Keratinocyte (primary cell): ENCODE measurements around the gene SIRPG. TPM values are rescaled to one million over a fixed set of nuclear protein-coding genes. Genes with fewer than 3 reads are reported as not detected.

Experiments used
- DNase-seq: peaks from one replicate; pipeline ENCODE4 v3.0.0-alpha.2; 2011; ENCODE audit warnings: low read depth, missing footprints, low spot score
- FAIRE-seq: peaks from 2 replicates; lab custom pipeline; 2011; peaks lifted over from hg19 to GRCh38; lab: Jason Lieb, UNC
- H2AFZ ChIP-seq: 2 replicates; pipeline ENCODE4 v1.6.0; 2012; ENCODE audit warnings: low read length, control low read depth, inconsistent platforms; ENCODE audit not compliant: control insufficient read depth
- H3K27ac ChIP-seq: 2 replicates; pipeline ENCODE4 v1.5.1; 2011; ENCODE audit warnings: low read length; ENCODE audit not compliant: control insufficient read depth, insufficient read depth
- H3K27me3 ChIP-seq: 3 replicates; pipeline ENCODE4 v1.6.0; 2011; ENCODE audit warnings: low read length; ENCODE audit not compliant: control insufficient read depth, insufficient read depth; ENCODE audit errors: extremely low read depth
- H3K36me3 ChIP-seq, 2 experiments: 2 replicates in 1 of 2; 3 replicates in 1 of 2; pipeline ENCODE4 v1.5.1; 2011; ENCODE audit warnings: low read length in 2 of 2, mild to moderate bottlenecking in 1 of 2; ENCODE audit not compliant: control insufficient read depth in 2 of 2, insufficient read depth in 2 of 2; ENCODE audit errors: extremely low read depth in 1 of 2
- H3K4me1 ChIP-seq: 3 replicates; pipeline ENCODE4 v1.5.1; 2011; ENCODE audit warnings: low read length; ENCODE audit not compliant: control insufficient read depth, insufficient read depth; ENCODE audit errors: extremely low read depth
- H3K4me2 ChIP-seq: 3 replicates; pipeline ENCODE4 v1.6.0; 2011; ENCODE audit warnings: low read depth, low read length; ENCODE audit not compliant: control insufficient read depth, insufficient read depth; ENCODE audit errors: extremely low read depth
- H3K4me3 ChIP-seq, 3 experiments: fragments of 200-600 bp in 1 of 3; sonication (generic) in 1 of 3; 2 replicates in 2 of 3; 3 replicates in 1 of 3; pipeline ENCODE4 v1.5.1; 2011 to 2016; ENCODE audit warnings: low read length in 3 of 3, mild to moderate bottlenecking in 3 of 3, control low read depth in 2 of 3, inconsistent platforms in 1 of 3, low read depth in 1 of 3, mixed read lengths in 1 of 3, mixed run types in 1 of 3, moderate library complexity in 1 of 3; ENCODE audit not compliant: control insufficient read depth in 2 of 3, insufficient read depth in 2 of 3; ENCODE audit errors: extremely low read depth in 1 of 3
- H3K79me2 ChIP-seq: 2 replicates; pipeline ENCODE4 v1.6.0; 2012; ENCODE audit warnings: low read length; ENCODE audit not compliant: control insufficient read depth, insufficient read depth
- H3K9ac ChIP-seq: 3 replicates; pipeline ENCODE4 v1.6.0; 2011; ENCODE audit warnings: low read length; ENCODE audit not compliant: control insufficient read depth, insufficient read depth; ENCODE audit errors: extremely low read depth
- H3K9me1 ChIP-seq: 3 replicates; pipeline ENCODE4 v1.6.0; 2011; ENCODE audit warnings: low read length; ENCODE audit not compliant: control insufficient read depth, insufficient read depth; ENCODE audit errors: extremely low read depth
- H3K9me3 ChIP-seq: 2 replicates; pipeline ENCODE4 v1.5.1; 2012; ENCODE audit warnings: low read depth, low read length; ENCODE audit not compliant: control insufficient read depth
- H4K20me1 ChIP-seq: 3 replicates; pipeline ENCODE4 v1.6.0; 2011; ENCODE audit warnings: low read length; ENCODE audit not compliant: control insufficient read depth, insufficient read depth; ENCODE audit errors: extremely low read depth
- CTCF ChIP-seq, 3 experiments: IDR thresholded peaks in 1 of 3; conservative IDR thresholded peaks in 1 of 3; optimal IDR thresholded peaks in 1 of 3; 2 replicates in 2 of 3; 3 replicates in 1 of 3; pipeline versions ENCODE3 to v1.5.1; 2011; ENCODE audit warnings: low read length in 3 of 3, mild to moderate bottlenecking in 3 of 3, moderate library complexity in 2 of 3, control low read depth in 1 of 3, inconsistent platforms in 1 of 3; ENCODE audit not compliant: insufficient read depth in 2 of 3; ENCODE audit errors: extremely low read depth in 1 of 3
- EZH2 ChIP-seq: IDR thresholded peaks from one replicate; pipeline ENCODE4 v1.6.1; 2012; ENCODE audit warnings: inconsistent platforms, mild to moderate bottlenecking, low read length, moderate library complexity
- dilution Hi-C: fragments of 300-500 bp; cut with MboI; formaldehyde crosslinking; loops from one replicate; pipeline ENCODE4 v1.7.0; 2020; ENCODE audit warnings: low sequenced_read_pairs; ENCODE audit not compliant: extremely low pct_ligation_motif_present
- polyA plus RNA-seq, 5 experiments: library from polyadenylated mRNA; depleted of rRNA in 3 of 5; stranded (reverse) in 3 of 5; stranded (forward) in 1 of 5; unstranded in 1 of 5; fragments of >200 nt; gene quantifications; 1 replicate in 1 of 5; 2 replicates in 3 of 5; 3 replicates in 1 of 5; pipeline versions ENCODE4 v1.2.1 to v1.2.3, GENCODE V29; 2011 to 2012; ENCODE audit warnings: missing spikeins in 2 of 5, low read depth in 1 of 5, low replicate concordance in 1 of 5

The SIRPG gene
- polyA plus RNA-seq, 1 donor (not counting 4 experiments of a cell fraction or from before 2014, with no cell fraction given), result not detected

GRCh38 chr20:1633535-1633934, 24.0 kb downstream of the SIRPG start:
- Histone ChIP-seq H2AFZ (no peak overlapping the region), H3K79me2 (no peaks in the 10 kb centered on the region), H3K9ac (no peak overlapping the region), H3K27ac (no peak overlapping the region), H4K20me1 (no peaks in the 10 kb centered on the region), H3K9me3 (no peaks in the 10 kb centered on the region), H3K4me2 (no peak overlapping the region), H3K9me1 (no peaks in the 10 kb centered on the region), H3K4me3 (no peak overlapping the region), H3K4me1 (no peaks in the 10 kb centered on the region), H3K36me3 (no peaks in the 10 kb centered on the region), H3K27me3 (no peaks in the 10 kb centered on the region)
- FAIRE-seq (no peak), DNase-seq (no peak)
- dilution Hi-C loops, result no loop called here
- no peak for TF ChIP-seq EZH2
- no peak for TF ChIP-seq CTCF (optimal IDR thresholded peaks at IDR 0.05 in 1 of 3, IDR thresholded peaks at IDR 0.05 in 1 of 3, conservative IDR thresholded peaks at IDR 0.05 in 1 of 3; ENCODE audit: extremely low read depth in 1 of 3, insufficient read depth in 2 of 3, low read length in 3 of 3)

GRCh38 chr20:1632178-1632577, 25.4 kb downstream of the SIRPG start:
- dilution Hi-C loops, result no loop called here
- Histone ChIP-seq H3K9ac (no peak overlapping the region), H3K4me2 (no peak overlapping the region), H3K4me1 (no peaks in the 10 kb centered on the region), H3K9me3 (no peaks in the 10 kb centered on the region), H3K27me3 (no peaks in the 10 kb centered on the region), H3K36me3 (no peaks in the 10 kb centered on the region), H3K27ac (no peak overlapping the region), H3K79me2 (no peaks in the 10 kb centered on the region), H3K4me3 (no peak overlapping the region), H3K9me1 (no peaks in the 10 kb centered on the region), H2AFZ (no peak overlapping the region), H4K20me1 (no peaks in the 10 kb centered on the region)
- FAIRE-seq, result no peak
- TF ChIP-seq EZH2, result no peak
- no peak for TF ChIP-seq CTCF (optimal IDR thresholded peaks at IDR 0.05 in 1 of 3, IDR thresholded peaks at IDR 0.05 in 1 of 3, conservative IDR thresholded peaks at IDR 0.05 in 1 of 3; ENCODE audit: extremely low read depth in 1 of 3, insufficient read depth in 2 of 3, low read length in 3 of 3)
- no peak for DNase-seq
